NB4 (cell line): ENCODE data around the gene SCLY.

ENCODE experiments used
- MAX ChIP-seq: IDR thresholded peaks from 2 replicates; pipeline ENCODE4 v1.6.1; 2011; ENCODE audit warnings: low read depth, low read length
- MYC ChIP-seq: IDR thresholded peaks from 2 replicates; pipeline ENCODE4 v1.6.1; 2011; ENCODE audit warnings: low read depth, low read length
- POLR2A ChIP-seq: IDR thresholded peaks from 2 replicates; pipeline ENCODE4 v1.6.1; 2011; ENCODE audit warnings: mild to moderate bottlenecking; ENCODE audit not compliant: insufficient read length; ENCODE audit errors: extremely low read depth
- TF ChIP-seq, protein P1 (sequence below): IDR thresholded peaks from one replicate; pipeline ENCODE4 v1.5.1; 2012; ENCODE audit warnings: low read depth, low read length

DNA sequence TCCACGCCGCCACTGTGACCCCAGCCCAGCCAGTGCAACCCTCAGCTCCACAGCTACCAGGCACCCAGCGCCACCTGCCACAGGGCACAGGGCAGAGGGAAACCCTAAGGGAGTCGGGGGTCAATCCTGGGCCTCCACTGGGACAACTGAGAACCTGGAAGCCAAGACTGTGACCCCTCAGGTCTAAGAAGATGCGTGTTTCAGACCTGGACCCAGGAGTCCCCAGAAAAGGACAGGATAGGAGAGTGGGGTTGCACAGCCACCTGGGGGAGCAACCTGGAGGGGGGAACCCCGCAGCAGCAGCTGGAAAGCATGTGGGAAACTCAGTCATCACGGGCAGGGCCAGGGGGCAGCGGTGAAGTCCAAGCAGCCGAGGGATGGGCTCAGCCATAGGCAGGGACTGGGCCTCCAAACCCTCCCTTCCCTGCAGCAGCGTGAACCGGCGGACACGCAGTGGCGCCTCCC is 43.5 kb downstream of the SCLY start:
- TF ChIP-seq POLR2A (no peak), MAX (no peak), MYC (no peak)
- TF ChIP-seq, protein P1, sequence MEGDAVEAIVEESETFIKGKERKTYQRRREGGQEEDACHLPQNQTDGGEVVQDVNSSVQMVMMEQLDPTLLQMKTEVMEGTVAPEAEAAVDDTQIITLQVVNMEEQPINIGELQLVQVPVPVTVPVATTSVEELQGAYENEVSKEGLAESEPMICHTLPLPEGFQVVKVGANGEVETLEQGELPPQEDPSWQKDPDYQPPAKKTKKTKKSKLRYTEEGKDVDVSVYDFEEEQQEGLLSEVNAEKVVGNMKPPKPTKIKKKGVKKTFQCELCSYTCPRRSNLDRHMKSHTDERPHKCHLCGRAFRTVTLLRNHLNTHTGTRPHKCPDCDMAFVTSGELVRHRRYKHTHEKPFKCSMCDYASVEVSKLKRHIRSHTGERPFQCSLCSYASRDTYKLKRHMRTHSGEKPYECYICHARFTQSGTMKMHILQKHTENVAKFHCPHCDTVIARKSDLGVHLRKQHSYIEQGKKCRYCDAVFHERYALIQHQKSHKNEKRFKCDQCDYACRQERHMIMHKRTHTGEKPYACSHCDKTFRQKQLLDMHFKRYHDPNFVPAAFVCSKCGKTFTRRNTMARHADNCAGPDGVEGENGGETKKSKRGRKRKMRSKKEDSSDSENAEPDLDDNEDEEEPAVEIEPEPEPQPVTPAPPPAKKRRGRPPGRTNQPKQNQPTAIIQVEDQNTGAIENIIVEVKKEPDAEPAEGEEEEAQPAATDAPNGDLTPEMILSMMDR = no peak
